22Rv1 (cell line): ENCODE data around the gene LONP1.
A peak's percentile ranks its signal among the peaks of the same experiment; 100 is the strongest.

Experiments used
- ZFX ChIP-seq: fragments of 450-650 bp; IDR thresholded peaks from 2 replicates; pipeline ENCODE4 v1.6.1; 2017; ENCODE audit warnings: antibody characterized with exemption, borderline replicate concordance
- TF ChIP-seq, protein P1 (sequence below): fragments of 450-650 bp; IDR thresholded peaks from 2 replicates; pipeline ENCODE4 v1.5.1; 2017; ENCODE audit warnings: mild to moderate bottlenecking

GRCh38 chr19:5686647-5687359, 33.1 kb downstream of the LONP1 start:
- TF ChIP-seq, protein P1, sequence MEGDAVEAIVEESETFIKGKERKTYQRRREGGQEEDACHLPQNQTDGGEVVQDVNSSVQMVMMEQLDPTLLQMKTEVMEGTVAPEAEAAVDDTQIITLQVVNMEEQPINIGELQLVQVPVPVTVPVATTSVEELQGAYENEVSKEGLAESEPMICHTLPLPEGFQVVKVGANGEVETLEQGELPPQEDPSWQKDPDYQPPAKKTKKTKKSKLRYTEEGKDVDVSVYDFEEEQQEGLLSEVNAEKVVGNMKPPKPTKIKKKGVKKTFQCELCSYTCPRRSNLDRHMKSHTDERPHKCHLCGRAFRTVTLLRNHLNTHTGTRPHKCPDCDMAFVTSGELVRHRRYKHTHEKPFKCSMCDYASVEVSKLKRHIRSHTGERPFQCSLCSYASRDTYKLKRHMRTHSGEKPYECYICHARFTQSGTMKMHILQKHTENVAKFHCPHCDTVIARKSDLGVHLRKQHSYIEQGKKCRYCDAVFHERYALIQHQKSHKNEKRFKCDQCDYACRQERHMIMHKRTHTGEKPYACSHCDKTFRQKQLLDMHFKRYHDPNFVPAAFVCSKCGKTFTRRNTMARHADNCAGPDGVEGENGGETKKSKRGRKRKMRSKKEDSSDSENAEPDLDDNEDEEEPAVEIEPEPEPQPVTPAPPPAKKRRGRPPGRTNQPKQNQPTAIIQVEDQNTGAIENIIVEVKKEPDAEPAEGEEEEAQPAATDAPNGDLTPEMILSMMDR = peak; percentile 98
- TF ChIP-seq ZFX = no peak
